HG02610 (cell line): ENCODE measurements around the gene KIF3A.

Source experiments
- ATAC-seq: cut with Tn5 transposase; IDR thresholded peaks from one replicate; pipeline ENCODE4 v1.9.1; 2021; ENCODE audit warnings: mild to moderate bottlenecking, moderate library complexity; ENCODE audit not compliant: unreplicated experiment

KIF3A gene

GRCh38 chr5:132771503-132771998, 34.2 kb upstream of the KIF3A start:
- no peak for ATAC-seq

- ATAC-seq: no peak
These were observed 33.3 kb upstream of the KIF3A start for GRCh38 chr5:132770476-132771159.

- ATAC-seq: no peak
These were observed 31.1 kb upstream of the KIF3A start for GRCh38 chr5:132768485-132768868.

- no peak for ATAC-seq
These were observed 29.8 kb upstream of the KIF3A start for GRCh38 chr5:132767150-132767549.

DNA sequence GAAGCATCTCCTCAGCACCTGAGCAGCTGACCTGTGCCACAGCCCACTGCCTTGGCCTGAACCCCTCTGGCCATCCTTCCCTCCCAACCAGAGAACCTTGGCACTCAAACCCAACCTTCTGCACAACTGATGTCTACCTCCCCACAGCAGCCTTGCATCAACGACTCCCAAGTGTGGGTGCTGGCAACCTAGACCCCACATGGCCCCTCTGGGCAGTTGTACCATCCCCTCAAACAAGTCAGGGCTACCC, 29.4 kb upstream of the KIF3A start:
- no peak for ATAC-seq

GRCh38 chr5:132766020-132766805, 28.9 kb upstream of the KIF3A start:
- no peak for ATAC-seq

GRCh38 chr5:132765311-132766019, 28.1 kb upstream of the KIF3A start:
- no peak for ATAC-seq

- no peak for ATAC-seq
These were observed 27.4 kb upstream of the KIF3A start for GRCh38 chr5:132764671-132765238.

- ATAC-seq: no peak
These were observed 26.7 kb upstream of the KIF3A start for GRCh38 chr5:132764051-132764450.

DNA sequence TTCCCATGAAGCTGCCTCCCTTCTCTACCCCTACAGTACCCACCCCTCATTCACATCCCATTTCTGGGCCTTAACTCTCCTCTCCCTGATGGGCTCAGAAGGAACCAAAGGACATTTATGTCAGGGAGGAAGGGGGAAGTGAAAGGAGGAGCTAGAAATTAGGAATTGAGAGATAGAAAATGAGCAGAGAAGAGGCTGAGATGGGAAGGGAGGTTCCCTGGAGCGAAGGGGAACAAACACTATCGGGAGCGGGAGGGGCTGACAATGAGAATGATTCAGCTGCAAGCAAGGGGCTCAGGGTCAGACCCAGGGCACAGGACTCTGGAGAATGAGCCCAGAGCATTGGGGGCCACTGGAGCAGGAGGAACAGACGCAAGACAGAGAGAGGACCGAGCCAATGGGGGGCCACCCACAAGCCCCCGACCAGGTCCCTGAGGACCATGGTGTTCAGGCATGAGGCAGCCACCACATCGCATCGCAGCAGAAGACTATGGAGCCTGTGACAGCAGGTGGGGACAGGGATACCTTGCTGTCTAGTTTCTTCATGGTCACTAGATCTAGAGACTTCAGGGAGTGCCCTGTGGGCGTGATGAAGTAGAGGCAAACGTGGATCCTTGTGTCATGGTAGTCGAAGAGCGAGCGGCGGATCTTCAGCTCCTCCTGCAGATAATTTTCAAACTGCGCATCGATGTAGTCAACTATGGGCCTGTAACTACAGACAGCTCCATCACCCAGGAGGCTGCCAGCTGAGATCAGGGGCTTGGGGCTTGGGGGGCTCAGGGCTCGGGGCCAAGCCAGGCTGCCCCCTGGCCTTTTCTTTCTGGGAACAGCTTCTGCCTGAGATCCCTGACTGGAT, 26.1 kb upstream of the KIF3A start:
- no peak for ATAC-seq

DNA sequence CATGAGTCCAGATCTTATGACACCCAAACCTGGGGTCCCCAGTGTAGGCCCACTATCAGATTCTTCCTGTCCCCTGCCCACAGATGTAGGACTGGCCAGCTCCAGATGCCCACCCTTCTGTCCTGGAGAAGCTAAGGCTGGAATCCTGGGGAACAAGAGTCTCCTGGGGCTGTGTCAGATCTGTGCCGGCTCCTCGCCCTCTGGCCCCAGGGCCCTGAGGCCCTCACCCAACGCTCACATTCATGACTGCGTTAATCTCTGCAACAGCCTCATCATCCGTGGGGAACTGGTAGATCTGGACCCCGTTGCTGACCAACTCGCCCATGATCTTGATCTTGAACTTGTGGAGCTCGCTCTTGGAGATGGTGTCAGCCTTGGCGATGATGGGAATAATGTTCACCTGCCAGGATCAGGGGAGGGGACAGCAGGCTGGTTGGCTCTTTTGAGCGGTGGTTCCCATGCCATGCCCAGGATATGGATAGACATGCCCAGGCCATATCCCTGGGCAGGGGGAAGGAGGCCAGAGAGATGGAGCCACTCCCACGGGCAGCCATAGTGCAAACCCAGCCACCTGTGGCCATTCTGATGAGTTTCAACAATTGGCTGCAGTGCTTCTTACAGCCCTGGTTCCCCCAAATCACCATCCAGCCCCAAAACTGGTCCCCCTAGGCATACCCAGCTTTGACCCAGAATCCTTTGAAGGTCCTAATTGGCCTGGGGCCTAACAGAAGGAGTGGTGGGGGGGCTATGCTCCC, 25.1 kb upstream of the KIF3A start:
- ATAC-seq: no peak

- ATAC-seq: no peak
These were observed 24.2 kb upstream of the KIF3A start for GRCh38 chr5:132761321-132762240.

- no peak for ATAC-seq
These were observed 23.4 kb upstream of the KIF3A start for GRCh38 chr5:132760601-132761317.

GRCh38 chr5:132760049-132760420, 22.7 kb upstream of the KIF3A start:
- no peak for ATAC-seq

GRCh38 chr5:132759114-132760048, 22.0 kb upstream of the KIF3A start:
- ATAC-seq: no peak

GRCh38 chr5:132758451-132758850, 21.1 kb upstream of the KIF3A start:
- no peak for ATAC-seq

GRCh38 chr5:132756542-132756941, 19.2 kb upstream of the KIF3A start:
- ATAC-seq: no peak
